Suprapubic skin (tissue), 4 donors: ENCODE data around the gene VAMP5. TPM values are rescaled to one million over a fixed set of nuclear protein-coding genes. Genes with fewer than 3 reads are reported as not detected.

ENCODE experiments used
- DNase-seq, 2 donors: peaks; one replicate each; pipeline ENCODE4 v3.0.0-alpha.2; 2019; ENCODE audit warnings: low spot score in 2 of 2
- H3K27ac ChIP-seq: fragments of 200-600 bp; sonication (generic); one replicate; pipeline ENCODE4 v1.5.1; 2019
- H3K27me3 ChIP-seq: fragments of 200-600 bp; sonication (generic); one replicate; pipeline ENCODE4 v1.5.1; 2019
- H3K36me3 ChIP-seq: fragments of 200-600 bp; sonication (generic); one replicate; pipeline ENCODE4 v1.5.1; 2019
- H3K4me1 ChIP-seq: fragments of 200-600 bp; sonication (generic); one replicate; pipeline ENCODE4 v1.5.1; 2019
- H3K4me3 ChIP-seq: fragments of 200-600 bp; sonication (generic); one replicate; pipeline ENCODE4 v1.5.1; 2019; ENCODE audit warnings: mild to moderate bottlenecking
- H3K9me3 ChIP-seq: fragments of 200-600 bp; sonication (generic); one replicate; pipeline ENCODE4 v1.5.1; 2019
- EP300 ChIP-seq: sonication (generic); formaldehyde crosslinking; IDR thresholded peaks from one replicate; pipeline ENCODE4 v1.6.1; 2017; ENCODE audit warnings: antibody characterized with exemption
- POLR2A ChIP-seq, 2 donors: fragments of 450-650 bp; IDR thresholded peaks; one replicate each; pipeline ENCODE4 v1.6.1; 2017; ENCODE audit warnings: antibody characterized with exemption in 2 of 2, mild to moderate bottlenecking in 2 of 2, moderate library complexity in 2 of 2
- POLR2AphosphoS5 ChIP-seq, 3 donors: sonication (generic); formaldehyde crosslinking; IDR thresholded peaks; one replicate each; pipeline ENCODE4 v1.6.1; 2017; ENCODE audit warnings: antibody characterized with exemption in 3 of 3
- WGBS: methylation state at CpG from one replicate; pipeline ENCODE4 v1.1.5; 2018; 5-methylcytosine and 5-hydroxymethylcytosine counted together
- total RNA-seq, 4 donors: library from RNA; depleted of rRNA; stranded (reverse); fragments of >200 nt; gene quantifications; one replicate each; pipeline ENCODE4 v1.1.0, GENCODE V29; 2016
- TF ChIP-seq, protein P1 (sequence below), 2 donors: fragments of 200-600 bp in 1 of 2; fragments of 450-650 bp in 1 of 2; sonication (generic) in 1 of 2; IDR thresholded peaks; one replicate each; pipeline ENCODE4 v1.5.1; 2016 to 2019; ENCODE audit warnings: antibody characterized with exemption in 2 of 2, mild to moderate bottlenecking in 1 of 2, moderate library complexity in 1 of 2

The VAMP5 gene
- total RNA-seq, 4 donors from 2014 or later = 7.9 to 24.1 (median 14.0) TPM

DNA sequence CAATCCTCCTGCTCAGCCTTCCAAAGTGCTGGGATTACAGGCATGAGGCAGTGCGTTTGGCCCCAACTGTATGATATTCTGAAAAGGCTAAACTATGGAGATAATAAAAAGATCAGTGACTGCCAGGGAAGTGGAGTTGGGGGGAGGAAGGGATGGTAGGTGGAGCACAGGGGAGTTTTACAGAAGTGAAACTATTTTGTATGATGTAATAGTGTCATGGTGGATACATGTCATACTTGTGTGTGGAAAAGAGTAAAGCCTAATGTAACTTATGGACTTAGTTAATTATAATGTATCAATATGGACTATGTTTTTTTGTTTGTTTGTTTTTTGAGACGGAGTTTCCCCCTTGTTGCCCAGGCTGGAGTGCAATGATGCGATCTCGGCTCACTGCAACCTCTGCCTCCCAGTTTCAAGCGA, 20.1 kb upstream of the VAMP5 start:
- Histone ChIP-seq H3K4me1 (peaks cover 22% of the 10 kb centered on the region), H3K27me3 (no peaks in the 10 kb centered on the region), H3K4me3 (no peak overlapping the region), H3K9me3 (no peaks in the 10 kb centered on the region), H3K36me3 (peaks cover 1% of the 10 kb centered on the region), H3K27ac (no peak overlapping the region)
- WGBS = 88% methylated on average over 5 of the region's 5 CpGs
- no peak for DNase-seq
- TF ChIP-seq, protein P1, sequence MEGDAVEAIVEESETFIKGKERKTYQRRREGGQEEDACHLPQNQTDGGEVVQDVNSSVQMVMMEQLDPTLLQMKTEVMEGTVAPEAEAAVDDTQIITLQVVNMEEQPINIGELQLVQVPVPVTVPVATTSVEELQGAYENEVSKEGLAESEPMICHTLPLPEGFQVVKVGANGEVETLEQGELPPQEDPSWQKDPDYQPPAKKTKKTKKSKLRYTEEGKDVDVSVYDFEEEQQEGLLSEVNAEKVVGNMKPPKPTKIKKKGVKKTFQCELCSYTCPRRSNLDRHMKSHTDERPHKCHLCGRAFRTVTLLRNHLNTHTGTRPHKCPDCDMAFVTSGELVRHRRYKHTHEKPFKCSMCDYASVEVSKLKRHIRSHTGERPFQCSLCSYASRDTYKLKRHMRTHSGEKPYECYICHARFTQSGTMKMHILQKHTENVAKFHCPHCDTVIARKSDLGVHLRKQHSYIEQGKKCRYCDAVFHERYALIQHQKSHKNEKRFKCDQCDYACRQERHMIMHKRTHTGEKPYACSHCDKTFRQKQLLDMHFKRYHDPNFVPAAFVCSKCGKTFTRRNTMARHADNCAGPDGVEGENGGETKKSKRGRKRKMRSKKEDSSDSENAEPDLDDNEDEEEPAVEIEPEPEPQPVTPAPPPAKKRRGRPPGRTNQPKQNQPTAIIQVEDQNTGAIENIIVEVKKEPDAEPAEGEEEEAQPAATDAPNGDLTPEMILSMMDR (IDR thresholded peaks at IDR 0.05) = no peak
- TF ChIP-seq EP300 (no peak), POLR2A (IDR thresholded peaks at IDR 0.05) (no peak), POLR2AphosphoS5 (IDR thresholded peaks at IDR 0.05) (no peak)

DNA sequence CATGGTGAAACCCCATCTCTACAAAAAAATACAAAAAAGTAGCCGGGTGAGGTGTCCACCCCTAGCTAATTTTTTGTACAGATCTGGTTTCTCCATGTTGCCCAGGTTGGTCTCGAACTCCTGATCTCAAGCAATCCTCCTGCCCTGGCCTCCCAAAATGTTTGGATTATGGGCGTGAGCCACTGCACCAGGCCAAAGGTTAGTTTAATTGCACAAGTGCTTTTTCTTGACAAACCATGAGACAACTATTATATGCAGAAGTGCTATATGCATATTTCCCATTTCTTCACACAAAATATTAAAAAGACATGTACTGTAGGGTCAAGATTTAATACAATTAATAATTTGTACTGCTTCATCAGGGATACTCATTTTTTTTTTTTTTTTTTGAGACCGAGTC, 18.0 kb upstream of the VAMP5 start:
- TF ChIP-seq EP300 (no peak), POLR2AphosphoS5 (IDR thresholded peaks at IDR 0.05) (no peak), POLR2A (IDR thresholded peaks at IDR 0.05) (no peak)
- TF ChIP-seq, protein P1 (IDR thresholded peaks at IDR 0.05) = no peak
- 90% methylated on average over 4 of the region's 4 CpGs for WGBS
- H3K27me3 ChIP-seq = no peaks in the 10 kb centered on the region
- DNase-seq = no peak
- no peaks in the 10 kb centered on the region for H3K36me3 ChIP-seq
- no peak overlapping the region for H3K27ac ChIP-seq
- H3K4me3 ChIP-seq = no peak overlapping the region
- peaks cover 6% of the 10 kb centered on the region for H3K4me1 ChIP-seq
- no peaks in the 10 kb centered on the region for H3K9me3 ChIP-seq

DNA sequence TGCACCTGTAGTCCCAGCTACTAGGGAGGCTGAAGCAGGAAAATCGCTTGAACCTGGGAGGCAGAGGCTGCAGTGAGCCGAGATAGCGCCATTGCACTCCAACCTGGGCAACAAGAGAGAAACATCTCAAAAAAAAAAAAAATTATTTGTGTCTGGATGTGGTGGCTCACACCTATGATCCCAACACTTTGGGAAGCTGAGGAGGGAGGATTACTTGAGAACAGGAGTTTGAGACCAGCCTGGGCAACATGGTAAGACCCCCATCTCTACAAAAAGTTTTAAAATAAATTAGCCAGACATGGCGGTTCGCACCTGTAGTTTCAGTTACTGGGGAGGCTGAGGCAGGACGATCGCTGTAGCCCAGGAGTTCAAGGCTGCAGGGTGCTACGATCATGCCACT, 8.5 kb upstream of the VAMP5 start:
- Histone ChIP-seq H3K4me1 (peaks cover 35% of the 10 kb centered on the region), H3K4me3 (no peak overlapping the region)
- WGBS = 94% methylated on average over 8 of the region's 8 CpGs

DNA sequence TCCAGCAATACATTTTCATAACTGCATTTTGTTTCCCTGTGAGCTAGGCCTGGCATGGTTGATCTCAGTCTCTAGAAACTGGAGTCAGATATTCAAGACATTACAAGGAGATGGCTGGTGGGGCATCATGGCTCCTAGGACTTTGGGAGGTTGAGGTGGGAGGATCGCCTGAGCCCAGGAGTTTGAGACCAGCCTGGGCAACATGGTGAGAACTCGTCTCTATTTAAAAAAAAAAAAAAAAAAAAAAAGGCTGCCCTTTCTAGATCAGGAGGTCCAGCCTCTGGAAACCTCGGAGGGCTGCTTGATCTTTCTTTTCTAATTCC, 7.2 kb upstream of the VAMP5 start:
- Histone ChIP-seq H3K9me3 (no peaks in the 10 kb centered on the region), H3K4me3 (peak overlapping the region; percentile 56), H3K36me3 (no peaks in the 10 kb centered on the region), H3K27ac (peak overlapping the region; percentile 90), H3K27me3 (no peaks in the 10 kb centered on the region), H3K4me1 (peaks cover 35% of the 10 kb centered on the region)
- TF ChIP-seq POLR2AphosphoS5 (IDR thresholded peaks at IDR 0.05) (no peak), EP300 (no peak), POLR2A (IDR thresholded peaks at IDR 0.05) (no peak)
- TF ChIP-seq, protein P1 (IDR thresholded peaks at IDR 0.05) = no peak
- whole genome bisulfite sequencing = 45% methylated on average over 3 of the region's 3 CpGs
- DNase-seq = no peak

More for the DNA sequence above, 8.5 kb upstream of the VAMP5 start:
- TF ChIP-seq EP300 (no peak), POLR2A (IDR thresholded peaks at IDR 0.05) (no peak), POLR2AphosphoS5 (IDR thresholded peaks at IDR 0.05) (no peak)
- TF ChIP-seq, protein P1 (IDR thresholded peaks at IDR 0.05) = no peak
- no peaks in the 10 kb centered on the region for H3K9me3 ChIP-seq
- no peaks in the 10 kb centered on the region for H3K36me3 ChIP-seq
- H3K27me3 ChIP-seq = no peaks in the 10 kb centered on the region
- no peak overlapping the region for H3K27ac ChIP-seq
- DNase-seq = no peak

DNA sequence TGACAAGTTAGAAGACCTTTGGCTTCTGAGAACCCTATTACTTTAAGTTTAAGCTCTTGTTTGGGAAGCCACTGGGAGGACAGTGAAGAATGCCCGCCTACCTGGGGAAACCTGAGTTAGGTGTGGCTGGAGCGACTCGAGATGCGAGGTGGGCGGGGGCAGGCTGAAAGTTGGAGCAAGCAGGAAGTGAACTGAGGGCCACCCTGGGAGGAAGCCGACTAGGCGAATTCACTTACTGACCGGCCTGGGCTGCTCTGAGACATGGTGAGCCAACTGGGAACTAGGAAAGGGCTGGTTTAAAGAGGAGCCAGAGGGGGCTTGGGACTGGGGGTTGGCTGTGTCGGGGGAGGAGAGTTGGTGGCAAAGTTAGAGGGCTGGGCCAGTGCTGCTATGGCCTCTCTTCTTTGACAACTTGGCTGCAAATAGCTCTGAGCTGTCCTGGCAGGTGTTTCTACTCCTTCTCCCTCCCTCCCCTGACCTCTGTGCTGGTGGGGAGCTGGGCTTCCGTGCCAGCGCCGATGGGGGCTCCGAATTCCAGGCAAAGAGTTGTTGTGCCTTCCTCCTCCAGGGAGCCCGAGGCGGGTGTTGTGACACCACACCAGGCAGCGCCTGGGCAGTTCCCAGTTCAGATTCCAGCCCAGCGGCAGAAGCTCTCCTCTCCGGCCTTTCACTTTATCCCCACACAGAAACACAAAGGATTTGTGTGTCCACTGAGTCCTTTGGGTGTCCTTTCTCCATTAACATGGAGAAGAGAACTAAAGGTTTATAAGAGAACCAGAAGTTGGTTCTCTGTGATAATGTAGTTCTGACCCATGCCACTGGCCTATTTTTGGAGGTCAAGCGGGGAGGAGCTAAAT, 6.6 kb upstream of the VAMP5 start, which contains the start of gene VAMP8:
TSS of gene VAMP8 (plus strand) at position 201 of the 857 bp plus-strand sequence. CDS start at position 262, 61 bp downstream.
- H3K4me1 ChIP-seq = peaks cover 35% of the 10 kb centered on the region
- H3K36me3 ChIP-seq = no peaks in the 10 kb centered on the region
- peak within 1 kb of the TSS; percentile 56 for H3K4me3 ChIP-seq
- TF ChIP-seq POLR2A (IDR thresholded peaks at IDR 0.05) = peak in 1 of 2 donors; percentile 36
- TF ChIP-seq POLR2AphosphoS5 (IDR thresholded peaks at IDR 0.05) = no peak
- TF ChIP-seq, protein P1 (IDR thresholded peaks at IDR 0.05) = no peak
- DNase-seq = peak; percentile 83 to 90
- H3K27me3 ChIP-seq = no peaks in the 10 kb centered on the region
- peak within 1 kb of the TSS; percentile 90 for H3K27ac ChIP-seq
- no peaks in the 10 kb centered on the region for H3K9me3 ChIP-seq
- 24% methylated on average over 19 of the region's 19 CpGs for WGBS
